CD4-positive, alpha-beta T cell treated with Interleukin-10 for 1 hour (primary cell): ENCODE results near the gene PLCH1.

Source experiments
- DNase-seq: peaks from one replicate; pipeline ENCODE4 v3.0.0-alpha.2; 2020

PLCH1 gene

DNA sequence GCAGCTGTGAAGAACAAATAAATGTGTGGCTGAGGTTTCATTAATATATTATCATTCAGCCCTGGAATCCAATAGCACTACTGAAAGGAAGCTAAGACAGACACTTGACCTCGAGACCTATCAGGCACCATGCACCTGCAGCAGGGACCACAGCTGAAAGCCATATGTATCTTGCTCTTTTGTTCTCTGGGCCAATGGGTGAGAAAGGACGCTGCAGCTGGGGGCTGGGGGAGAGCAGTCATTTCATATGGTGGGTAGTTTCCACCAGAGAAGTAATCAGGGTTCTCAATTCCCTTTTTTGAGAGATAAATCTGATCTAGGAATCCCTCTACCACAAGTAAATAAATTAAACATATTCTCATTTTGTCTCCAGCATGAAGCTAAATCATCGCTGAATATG, 225.8 kb downstream of the PLCH1 start:
- DNase-seq: no peak

DNA sequence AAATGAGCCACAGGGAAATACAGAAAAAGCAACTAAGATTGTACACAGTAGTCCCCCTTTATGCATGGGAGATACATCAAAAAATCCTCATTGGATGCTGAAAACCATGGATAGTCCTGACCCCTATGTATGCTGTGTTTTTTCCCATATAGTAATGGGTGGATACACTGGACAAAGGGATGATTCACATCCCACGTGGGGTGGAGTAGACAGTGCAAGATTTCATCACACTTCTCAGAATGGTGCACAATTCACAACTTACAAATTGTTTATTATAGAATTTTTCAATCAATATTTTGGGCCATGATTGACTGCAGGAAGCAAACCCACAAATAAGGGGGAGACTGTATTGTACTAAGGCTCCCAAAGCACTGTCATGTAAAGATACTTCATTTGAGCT, 227.0 kb downstream of the PLCH1 start:
- DNase-seq: no peak

DNA sequence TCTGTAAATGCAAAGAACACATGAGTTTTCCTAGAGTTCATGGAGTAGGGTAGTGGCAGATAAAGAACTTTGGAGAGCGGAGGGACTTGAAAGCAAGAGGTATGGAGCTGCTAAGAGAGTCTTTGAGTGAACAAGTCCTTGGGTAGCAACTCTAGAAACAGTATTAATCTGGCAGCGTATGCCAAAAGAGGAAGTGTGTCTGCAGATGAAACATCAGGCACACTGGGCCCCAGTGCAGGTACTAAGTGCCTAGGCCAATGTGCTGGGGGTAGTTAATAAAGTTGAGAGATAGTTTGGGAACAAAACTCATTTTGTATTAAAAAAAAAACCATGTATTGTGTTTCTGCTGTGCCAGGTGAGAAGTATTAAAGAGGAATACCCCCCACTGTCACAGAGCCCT, 228.4 kb downstream of the PLCH1 start:
- DNase-seq: no peak

DNA sequence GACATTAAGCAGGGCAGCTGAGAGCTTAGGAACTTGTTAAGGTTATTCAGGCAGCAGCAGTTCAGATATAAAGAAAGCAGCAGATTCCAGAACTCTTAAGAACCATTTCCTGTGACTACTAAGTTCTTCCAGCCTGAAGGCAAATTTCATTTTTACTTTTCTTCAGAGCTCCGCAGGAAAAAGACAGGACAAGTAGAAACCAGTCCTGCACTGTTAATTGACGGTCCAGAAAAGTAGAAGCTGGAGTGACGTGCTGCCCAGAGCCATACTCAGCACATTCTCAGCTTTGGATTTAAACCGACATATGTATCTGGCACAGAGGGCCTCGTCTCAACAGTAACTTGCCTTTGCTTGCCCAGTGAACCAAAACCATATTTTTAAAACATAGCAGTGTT, 232.0 kb downstream of the PLCH1 start:
- DNase-seq: no peak

DNA sequence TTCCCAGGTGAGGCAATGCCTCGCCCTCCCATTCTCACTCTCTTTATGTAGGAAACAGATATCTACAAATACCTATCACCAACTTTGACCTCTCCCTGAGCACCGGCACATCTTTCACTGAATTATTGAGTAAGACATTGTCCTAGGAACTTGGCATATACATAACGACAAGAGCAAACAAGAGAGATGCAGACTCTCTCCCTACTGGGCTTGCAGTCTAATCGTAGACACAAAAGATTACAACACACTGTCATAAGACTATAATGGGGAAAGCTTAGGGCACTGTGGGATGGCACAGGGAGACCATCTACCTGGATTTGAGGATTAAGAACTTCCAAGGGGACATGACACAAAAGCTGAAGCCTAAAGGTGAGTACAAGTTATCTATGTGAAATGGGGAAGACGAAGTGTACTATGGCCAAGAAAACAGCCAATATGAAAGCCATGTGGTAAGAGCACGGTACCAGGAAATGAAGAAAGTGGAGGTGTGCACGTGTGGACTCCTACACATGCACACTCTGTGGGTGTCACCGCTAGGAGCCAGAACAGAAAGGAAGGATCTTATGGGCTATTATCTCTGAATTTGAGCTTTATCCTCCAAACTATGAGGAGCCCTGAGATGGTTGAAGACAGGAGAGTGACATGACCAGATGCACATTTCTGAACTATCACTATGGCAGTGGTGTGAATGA, 232.6 kb downstream of the PLCH1 start:
- no peak for DNase-seq

DNA sequence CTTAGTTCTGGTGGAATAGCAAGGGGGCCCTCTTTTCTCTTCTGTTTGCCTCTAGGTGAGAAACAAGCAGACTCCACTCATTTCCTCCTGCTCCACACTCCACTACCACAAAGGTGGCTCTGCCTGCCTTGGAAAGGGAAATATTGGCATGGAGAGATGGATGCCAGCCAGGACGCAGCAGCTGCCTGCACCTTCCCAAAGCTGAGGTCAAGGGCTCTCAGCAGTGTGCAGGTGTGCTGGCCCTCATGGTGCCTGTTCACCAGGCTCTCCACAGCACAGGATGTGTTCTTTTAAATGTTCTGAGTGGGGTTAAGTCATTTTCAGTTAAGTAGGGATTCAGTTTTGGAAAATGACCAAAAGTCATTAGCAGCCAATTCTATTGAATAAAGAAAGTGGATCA, 240.2 kb downstream of the PLCH1 start:
- DNase-seq: no peak

DNA sequence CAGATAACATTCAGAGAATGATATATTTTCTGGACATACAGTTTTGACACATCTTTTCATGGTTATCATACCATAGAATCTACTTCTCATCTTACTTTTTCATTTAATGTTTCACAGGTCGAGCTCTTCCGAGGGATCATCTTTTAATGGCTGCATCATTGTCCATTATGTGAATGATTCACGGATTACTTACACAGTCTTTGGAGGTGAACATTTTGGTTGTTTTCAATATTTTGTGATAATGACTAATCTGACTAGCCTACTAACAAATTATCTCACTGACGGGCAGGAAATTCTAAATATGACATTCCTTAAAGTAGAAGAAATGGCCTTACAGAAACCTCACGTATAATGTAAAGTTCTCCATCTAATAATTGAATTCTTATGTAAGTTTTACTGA, 242.2 kb downstream of the PLCH1 start:
- no peak for DNase-seq

DNA sequence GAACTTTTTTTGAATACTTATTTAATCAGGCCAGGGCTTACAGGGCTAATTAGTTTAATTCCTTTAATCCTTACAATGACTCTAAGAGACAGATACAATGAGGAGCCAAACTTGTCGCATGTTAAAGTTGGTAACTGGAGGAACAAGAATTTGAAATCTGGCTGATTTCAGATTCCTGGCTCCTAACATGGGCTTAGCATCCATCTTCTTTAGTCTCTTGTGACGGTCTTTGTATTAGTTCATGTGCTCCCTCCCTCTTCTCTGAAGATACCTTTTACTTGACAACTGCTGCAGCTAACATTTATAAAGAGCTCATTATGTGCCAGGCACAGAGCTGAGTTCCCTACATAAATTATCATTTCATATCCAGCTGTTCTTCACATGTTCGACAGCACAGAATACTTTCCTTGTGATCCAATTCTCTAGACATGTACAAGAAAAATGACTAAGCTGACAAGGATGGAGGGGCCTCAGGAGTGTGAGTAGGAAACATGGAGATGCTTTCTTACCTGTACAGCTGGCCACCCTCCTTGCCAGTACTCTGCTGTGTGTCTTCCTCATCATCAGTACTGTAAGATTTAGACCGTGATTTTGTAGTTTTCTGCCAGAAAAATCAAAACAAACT, 244.6 kb downstream of the PLCH1 start:
- DNase-seq: no peak

DNA sequence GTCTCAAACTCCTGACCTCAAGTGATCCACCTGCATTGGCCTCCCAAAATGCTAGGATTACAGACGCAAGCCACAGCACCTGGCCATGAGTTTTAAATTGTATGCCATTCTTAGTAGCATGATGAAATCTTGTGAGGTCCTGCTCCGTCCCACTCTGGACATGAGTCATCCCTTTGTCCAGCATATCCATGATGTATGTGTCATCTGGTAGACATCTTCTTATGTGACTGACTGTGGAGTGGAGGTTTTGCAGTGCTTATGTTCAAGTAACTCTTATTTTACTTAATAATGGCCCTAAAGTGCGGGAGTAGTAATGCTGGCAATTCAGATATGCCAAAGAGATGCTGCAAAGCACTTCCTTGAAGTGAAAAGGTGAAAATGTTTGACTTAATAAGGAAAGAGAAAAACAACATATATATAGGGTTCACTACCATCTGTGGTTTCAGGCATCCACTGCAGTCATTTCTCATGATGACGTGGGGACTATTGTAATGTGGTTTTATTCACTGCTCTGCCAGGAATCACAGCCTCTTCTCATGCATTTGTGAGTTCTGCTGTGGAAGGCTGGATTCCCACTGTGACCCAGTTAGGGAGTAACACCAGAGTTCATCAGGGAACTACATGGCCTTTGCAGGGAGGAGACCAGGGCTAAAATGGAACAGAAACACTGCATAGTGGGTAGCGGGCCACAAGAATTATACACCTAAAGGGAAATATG, 246.8 kb downstream of the PLCH1 start:
- no peak for DNase-seq

DNA sequence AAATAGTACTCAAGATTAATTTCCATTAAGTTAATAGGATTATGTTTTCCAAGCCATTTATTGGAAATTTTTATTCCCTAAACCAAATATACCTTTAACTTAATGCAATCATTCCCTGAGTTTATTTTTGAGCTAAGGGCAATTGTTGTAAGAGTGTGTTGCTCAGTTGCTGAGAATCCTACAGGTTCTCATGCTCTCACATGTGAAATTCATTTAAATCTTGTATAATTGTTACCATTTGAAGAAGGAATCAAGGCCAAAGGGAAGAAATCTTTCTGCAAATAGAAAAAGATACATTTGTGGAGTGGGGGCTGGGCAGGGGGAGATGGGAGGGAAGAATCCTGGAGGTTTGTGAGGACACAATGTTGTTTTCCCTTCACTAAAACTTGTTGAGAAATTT, 248.7 kb downstream of the PLCH1 start:
- DNase-seq: no peak

DNA sequence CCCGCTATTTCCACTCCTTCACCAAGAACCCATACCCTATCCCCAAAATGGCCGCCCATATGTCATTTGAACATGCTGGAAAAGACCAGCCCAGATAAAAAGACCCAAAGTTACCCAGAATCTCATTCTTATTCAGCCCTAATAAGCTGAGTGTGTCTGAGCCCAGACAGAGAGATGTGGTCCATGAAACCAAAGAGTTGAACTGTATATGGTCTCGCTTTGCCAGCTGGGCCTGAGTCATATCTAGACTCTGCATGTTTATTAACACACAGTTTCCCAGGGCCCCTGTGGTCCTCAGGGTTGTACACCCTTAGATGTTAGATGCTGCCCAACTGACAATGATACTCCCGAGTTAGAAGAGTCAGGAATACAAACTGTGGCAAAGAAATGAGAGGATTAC, 249.5 kb downstream of the PLCH1 start:
- no peak for DNase-seq

DNA sequence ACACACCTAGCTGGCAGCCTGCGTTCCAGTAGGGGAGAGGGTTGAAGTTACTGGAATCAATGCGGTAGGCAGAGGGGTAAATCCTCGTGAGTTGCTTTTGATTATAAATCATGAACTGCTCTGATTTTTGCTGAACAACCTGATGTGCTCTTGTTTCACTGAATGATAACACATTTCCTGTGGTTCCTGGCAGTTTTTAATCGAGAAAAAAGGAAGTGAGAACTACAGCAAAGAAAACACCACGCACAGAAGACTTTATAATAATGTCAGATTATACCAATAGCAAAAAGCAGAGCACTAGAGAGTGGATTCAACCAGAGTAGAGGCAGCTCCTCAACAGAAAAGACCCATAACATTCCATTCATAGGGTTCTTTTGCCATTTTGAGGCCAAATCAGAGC, 250.5 kb downstream of the PLCH1 start:
- DNase-seq: no peak

DNA sequence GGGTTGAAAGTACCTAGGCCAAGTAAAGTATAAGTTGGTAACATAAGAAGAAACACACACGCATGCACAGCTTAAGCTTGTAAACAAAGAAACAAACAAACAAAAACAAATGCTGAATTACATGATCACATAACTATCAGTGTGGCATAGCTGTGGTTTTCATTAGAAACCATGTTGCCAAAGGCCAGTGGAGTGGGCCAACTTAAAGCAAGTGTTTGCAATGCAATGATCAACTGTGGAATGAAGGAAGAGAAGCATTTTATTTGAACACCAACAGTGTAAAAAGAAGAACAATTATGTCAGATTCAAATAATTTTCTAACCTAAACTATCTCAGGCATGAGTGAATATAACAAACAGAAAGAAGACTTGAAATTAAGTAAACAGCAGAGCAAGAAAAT, 252.0 kb downstream of the PLCH1 start:
- DNase-seq: no peak

DNA sequence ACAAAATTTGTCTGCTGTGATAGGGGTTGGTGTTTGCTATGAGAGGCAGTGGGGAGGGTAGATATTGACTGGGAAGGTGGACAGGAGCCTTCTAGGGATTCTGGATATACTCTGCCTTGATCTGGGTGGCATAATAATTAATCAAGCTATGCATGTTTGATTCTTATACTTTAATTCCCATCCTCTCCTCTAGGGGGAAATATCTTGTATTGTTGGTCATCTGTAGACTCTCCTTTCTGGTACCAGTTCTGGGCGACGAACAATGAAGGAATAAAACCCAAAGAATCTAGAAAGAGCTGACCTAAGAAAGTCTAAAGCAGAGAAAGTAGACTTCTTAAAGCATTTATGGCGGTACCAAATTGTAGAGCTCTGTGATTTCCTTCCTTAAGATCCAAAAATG, 253.2 kb downstream of the PLCH1 start:
- no peak for DNase-seq

DNA sequence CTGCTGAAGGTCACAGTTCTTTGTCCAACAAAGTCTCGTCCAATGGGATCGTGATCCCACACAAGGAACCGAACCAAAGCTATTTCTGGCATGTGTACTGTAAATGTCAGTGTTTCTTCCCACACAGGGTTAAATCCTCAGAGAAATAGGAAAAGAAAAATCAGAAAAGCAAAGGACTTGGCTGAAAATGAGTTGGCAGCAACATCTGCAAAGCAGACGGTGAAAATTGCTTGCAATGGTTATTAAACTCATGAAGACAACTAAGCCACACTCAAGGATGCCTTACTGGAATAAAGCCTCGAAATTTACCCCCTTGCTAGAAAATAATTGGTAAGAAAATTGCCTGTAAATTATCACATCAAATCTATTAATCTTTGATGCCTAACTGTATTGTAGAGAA, 256.2 kb downstream of the PLCH1 start:
- DNase-seq: no peak

DNA sequence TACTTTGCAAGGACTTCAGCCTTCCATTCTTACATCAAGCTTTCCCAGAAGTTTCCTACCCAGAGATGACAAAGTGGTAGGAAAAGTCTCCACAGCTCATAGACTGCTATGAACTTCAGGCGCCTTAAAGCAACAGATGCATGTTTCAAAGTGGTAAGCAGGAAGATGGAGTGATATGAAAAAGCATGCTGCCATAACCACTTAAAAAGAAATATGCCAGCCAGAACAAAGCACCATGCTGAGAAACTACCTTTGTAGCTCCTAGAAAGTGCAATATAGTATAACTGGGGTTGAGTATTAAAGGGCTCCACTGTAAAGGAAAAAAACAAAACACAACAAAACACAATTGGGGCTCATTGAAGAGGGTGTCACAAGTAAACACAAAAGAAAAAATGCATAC, 259.0 kb downstream of the PLCH1 start:
- DNase-seq: no peak

DNA sequence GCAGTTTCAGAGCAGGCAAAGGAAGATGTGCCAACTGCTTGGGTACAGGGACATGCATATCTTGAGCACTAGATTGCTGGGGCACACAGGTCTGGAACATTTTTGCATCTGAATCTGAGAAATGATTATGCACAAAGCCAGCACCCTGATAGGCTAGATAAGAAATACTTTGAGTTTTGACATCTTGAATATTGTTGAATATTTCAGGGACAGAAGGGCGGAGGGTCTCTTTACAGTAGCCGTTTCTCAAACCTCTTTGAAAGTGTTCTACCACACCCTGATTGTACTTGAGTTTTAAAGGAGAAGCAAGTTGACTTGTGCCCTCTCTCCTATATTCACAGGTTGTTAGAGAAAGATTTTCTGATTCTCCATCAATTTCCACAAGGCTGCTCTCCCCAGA, 263.3 kb downstream of the PLCH1 start:
- DNase-seq: no peak

DNA sequence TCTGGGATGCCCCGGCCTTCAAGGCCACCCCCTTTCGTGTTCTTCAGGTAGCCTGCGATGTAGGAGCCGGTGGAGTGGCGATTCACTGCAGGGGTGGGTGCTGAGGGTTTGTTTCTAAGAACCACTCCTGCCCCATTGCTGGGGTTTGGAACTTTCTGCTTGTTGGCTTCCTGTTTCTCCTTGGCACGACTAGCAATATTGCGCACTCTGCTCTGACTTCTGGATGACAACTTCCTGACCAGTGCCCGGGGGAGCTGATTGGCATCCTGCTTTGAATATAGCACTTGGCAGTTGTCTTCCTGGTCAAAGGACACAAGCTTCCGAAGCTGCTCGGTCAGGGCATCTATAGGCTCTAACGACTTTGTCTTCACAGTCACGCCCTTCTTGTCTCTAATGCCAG, 263.8 kb downstream of the PLCH1 start:
- DNase-seq: no peak

DNA sequence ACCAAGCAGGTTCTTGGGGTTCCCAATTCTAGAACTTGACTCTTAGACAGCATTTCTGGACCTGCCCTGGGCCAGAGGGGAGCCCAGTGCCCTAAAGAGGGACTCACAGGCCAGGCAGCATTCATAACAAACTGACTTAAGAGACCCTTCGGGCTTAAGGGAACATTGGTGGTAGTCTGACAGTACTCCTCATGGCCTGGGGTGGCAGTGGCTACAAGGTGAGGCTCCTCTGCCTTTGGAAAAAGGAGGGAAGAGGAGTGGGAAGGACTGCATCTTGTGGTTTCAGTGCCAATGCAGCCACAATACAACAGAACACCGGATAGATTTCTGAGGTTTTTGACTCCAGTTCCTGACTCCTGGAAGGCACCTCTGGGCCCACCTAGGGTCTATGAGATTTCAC, 279.2 kb downstream of the PLCH1 start:
- DNase-seq: no peak

DNA sequence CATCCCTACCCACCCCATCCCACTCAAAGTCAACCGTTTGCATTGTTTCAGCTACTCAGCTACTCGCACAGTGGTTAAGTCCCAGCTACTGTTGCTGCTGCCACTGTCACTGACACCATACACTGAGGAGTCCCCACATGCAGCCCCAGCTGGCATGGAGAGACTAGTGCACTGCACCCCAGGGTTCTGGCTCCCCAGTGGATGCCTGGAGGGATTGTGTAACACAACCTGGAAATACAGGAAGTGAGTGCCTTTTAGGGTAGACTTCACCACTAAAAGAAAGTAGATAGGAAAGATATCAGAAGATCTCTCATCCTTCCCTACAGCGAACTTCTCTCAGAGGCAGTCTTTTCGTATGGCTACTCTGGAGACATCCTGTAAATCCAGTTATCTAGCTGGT, 282.2 kb downstream of the PLCH1 start:
- DNase-seq: no peak

DNA sequence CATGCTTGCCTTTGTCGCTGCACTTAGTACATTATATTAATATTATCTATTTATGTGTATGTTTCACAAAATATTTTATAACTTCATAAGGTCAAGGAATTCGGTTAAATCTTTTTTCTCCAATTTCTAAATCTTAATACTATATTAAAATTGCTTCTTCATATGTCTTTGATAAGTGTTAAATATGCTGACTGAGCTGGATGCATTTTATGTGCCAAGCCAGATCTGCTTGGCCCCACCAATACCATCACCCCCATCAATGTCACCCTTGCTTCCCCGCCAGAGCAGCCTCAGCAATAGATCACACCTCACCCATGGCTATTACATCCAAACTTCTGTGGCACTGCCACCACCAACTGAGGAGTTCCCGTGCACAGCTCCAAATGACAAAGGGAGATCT, 287.3 kb downstream of the PLCH1 start:
- no peak for DNase-seq

DNA sequence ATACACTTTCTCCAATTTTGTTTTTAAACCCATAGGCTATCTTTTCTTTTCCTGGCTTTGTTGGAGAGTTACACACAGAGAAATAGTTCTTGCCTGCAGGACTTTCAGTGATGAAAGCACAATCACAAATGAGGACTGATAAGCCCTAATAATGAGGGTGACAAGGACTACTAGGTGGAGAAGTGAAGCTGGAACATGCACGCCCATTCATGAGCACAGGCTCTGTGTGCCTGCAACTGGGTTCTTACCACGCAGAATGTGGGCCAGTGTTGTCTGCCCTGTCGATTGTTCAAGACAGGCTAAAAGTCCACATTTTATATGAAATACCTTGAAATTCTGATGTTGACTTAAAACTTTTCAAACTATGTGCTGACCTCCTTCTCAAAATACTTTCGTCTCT, 289.1 kb downstream of the PLCH1 start:
- no peak for DNase-seq

DNA sequence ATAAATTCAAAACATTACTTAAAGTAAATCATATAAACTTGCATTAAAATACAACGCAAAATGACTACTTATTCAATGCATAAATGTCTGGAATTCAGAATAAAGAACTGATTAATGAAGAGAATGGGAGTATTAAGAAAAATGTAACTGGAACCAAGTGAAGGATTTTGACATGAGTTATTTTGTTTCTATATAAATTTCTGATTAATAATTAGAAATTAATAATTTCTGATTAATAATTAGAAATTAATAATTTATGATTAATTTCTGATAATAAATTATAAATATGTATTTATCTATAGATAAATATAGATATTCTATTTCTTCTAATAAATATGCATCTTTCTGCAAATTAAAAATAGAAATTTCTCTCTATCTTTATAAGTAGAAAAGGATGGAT, 291.4 kb downstream of the PLCH1 start:
- DNase-seq: no peak

DNA sequence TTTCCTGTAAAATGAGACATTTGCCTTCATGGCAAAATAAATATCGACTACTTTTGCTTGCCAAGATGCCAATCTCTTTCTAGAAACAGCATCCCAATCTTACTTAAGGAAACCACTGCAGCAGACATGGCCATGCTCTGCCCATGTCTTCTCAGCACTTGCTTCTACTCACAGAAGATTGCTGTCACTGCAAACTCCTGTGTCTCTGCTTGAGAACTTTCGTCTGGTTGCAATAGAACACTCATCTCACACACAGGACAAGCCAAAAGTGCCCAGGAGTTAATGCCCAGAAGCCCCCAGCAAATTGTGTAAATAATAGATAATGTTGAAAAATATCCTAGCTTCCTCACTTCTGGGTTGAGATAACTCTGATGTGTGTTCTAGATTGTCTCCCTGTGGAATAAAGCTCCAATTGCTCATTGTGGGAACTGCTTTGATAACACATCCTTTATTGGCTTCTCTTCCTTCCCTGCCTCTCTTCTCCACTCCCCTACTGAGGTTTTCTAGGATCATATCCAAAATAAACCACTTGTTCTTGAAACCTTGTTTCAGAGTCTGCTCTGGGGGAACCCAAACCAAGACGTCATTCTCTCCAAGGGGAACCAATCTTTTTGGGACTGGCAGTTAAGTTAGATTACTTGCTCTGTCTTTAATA, 295.1 kb downstream of the PLCH1 start:
- no peak for DNase-seq
